Raji (cell line): Measurements from ENCODE around the gene IRX2.

ENCODE experiments used
- POLR2A ChIP-seq: IDR thresholded peaks from 2 replicates; pipeline ENCODE4 v1.6.1; 2011; ENCODE audit warnings: low read depth, low read length, control low read depth; ENCODE audit not compliant: insufficient read depth

Gene IRX2

DNA sequence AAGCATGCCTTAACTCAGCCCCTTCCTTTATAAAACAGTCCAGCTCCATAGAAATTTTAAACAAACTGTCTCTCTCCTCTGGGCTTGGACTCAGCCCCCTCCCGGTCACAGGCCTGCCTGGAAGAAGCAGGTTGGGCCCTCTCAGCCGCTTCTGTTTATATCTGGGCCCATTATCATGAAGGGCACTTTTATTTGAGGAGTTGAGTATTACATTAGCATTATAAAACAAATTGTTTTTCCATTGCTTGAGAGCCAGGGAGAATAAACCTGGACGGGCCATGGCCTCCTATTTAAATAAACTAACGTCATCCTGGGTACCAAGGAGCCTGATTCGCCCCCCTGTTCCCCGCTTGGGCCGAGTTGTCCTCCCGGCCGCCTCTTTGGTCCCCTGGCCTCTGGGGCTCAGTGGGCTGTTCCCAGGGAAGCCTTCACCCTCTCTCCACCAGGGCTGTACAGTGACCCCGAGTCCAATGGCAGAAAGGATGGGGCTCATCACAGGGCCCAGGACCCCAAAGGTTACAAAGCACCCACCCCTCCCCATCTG lies 13.2 kb downstream of the IRX2 start:
- no peak for TF ChIP-seq POLR2A

DNA sequence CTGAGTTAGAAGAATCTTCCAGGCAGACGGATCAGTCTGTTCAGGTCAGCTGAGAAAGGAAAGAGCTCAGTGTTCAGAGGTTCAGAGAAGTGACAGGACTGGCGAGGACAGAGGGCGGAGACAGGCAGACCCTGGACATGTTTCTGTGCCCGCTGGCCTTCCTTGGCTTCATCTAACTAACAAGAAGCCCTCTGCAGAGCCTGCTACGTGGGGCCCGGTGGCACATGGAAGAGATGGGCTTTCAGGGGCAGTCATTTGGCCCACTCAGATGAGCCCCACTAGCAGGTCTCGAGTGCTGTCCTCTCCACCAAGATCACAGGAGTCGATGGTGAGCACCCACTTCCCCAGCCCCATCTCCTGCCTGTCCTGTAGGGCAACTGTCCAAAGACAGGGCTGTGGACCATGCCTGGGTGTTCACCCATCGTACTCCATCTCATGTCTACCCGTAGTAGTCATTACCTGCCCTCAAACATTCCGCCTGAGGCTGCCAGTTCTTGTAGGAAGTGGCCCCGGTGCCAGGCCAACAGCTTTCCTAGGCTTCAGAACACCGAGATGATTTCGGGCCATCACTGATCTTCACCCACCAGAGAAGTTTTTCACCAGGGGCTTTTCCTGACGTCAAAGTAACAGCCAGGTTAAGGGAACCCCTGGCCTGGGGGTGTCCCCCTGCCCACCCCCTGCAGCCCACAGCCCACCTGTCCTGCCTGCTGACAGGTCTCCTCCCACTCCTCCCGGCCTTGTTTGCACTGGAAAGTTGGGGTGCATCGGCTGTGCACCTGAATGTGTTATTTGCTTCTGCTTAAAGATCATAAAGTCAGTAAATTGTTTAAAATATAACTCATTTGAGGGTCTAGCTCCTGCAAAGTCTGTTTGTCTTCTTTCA lies 14.0 kb downstream of the IRX2 start:
- TF ChIP-seq POLR2A, result no peak

DNA sequence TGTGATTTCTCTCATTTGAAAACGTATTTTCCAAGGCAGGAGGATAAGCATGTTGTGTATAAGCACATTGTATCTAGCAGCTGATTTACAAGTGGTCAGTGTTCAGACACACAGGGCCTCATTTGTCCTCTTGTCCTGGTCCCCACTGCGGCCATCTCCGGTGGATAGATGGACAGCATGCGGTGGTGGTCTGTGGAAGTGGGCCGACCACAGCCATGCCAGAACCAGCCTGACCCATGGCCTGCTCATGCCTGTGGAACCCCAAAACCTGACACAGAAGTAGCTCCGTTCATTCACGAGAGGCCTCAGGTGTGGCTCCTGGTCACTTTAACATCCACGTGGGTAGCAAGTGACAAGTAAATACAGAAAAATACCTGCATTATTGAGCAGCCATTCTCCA lies 14.6 kb downstream of the IRX2 start:
- no peak for TF ChIP-seq POLR2A

DNA sequence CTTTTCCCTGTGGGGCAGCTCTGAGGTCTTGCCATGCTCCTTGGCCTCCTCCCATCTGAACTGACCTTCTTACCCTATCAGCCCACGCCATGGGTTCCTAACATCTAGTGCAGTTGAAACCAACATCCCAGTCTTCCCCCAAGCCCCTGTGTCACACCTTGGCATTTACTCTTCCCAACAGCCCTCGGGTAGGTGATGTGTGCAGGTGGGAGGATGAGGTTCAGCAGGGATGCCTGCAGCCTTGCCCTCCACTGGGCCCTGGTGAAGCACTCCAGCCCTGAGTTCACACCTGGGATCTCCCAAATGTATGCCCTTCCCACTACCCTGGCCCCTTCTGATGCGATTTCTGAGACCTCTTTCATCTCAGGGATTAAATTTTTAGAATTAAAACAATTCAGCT lies 15.5 kb downstream of the IRX2 start:
- TF ChIP-seq POLR2A, result no peak

DNA sequence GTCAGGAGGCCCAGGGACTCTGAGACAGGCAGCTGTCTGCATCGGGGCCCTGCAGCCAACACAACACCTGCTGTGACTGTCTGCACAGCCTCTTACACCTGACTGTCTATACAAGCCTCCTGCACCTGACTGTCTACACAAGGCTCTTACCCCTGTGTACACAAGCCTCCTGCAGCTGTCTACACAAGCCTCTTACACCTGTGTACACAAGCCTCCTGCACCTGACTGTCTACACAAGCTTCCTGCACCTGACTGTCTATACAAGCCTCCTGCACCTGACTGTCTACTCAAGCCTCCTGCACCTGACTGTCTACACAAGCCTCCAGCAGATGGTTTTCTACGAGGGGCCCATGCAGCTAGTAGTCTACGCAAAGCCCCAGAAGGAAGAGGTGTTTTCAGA lies 18.6 kb downstream of the IRX2 start:
- no peak for TF ChIP-seq POLR2A

DNA sequence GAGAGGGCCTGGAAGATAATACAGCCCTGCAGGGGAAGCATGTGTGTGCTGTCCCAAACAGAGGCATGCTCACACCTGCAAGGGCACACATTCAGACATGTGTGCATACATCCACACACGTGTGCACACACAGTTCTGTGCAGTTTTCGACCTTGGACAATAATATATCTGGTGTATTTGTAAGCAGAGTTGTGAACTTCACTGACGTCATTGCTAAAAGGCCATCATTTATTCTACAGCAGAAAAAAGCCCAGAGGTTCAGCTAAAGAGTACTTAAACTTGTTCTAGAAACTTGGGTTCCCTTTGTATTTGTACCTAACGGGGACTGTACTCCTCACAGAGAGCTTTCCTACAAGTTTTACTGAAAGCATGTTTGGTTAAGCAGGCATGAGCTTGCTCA lies 19.5 kb downstream of the IRX2 start:
- no peak for TF ChIP-seq POLR2A

DNA sequence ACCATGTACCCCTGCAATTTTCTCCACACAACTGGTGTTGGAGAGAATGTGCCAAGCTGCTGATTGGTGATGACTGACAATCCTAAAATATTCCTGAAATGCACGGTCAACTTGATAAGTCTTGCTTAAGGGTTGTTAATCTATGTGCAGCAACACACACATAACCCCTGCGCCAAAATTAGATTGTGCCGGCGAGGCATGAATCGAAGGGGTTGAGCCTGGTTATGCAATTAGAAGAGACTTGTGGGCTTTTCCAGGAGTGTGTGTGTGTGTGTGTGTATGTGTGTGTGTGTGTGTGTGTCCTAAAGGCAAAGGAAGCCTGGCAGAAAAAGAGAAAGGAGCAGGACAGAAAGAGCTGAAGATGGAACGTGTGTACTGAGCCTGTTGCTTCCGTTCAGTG lies 22.3 kb downstream of the IRX2 start:
- TF ChIP-seq POLR2A, result no peak

DNA sequence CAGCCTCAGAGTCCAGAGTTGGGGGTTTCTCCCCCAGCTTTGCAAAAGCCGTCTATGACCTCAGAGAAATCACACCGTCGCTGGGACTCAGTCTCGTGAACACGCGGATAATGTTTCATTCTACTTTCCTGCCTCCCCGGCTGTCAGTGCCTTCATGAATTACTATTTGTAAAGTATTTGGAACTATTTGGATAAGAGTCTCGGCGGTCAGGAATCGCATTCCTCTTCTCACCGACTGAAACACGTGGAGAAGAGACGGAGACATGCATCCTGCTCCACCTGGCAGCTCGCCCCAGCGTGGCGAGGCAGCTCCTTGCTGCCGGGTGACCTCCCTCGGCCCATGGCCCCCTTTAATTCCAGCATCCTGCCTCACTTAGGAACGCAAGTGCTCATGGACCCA lies 23.9 kb downstream of the IRX2 start:
- TF ChIP-seq POLR2A, result no peak

DNA sequence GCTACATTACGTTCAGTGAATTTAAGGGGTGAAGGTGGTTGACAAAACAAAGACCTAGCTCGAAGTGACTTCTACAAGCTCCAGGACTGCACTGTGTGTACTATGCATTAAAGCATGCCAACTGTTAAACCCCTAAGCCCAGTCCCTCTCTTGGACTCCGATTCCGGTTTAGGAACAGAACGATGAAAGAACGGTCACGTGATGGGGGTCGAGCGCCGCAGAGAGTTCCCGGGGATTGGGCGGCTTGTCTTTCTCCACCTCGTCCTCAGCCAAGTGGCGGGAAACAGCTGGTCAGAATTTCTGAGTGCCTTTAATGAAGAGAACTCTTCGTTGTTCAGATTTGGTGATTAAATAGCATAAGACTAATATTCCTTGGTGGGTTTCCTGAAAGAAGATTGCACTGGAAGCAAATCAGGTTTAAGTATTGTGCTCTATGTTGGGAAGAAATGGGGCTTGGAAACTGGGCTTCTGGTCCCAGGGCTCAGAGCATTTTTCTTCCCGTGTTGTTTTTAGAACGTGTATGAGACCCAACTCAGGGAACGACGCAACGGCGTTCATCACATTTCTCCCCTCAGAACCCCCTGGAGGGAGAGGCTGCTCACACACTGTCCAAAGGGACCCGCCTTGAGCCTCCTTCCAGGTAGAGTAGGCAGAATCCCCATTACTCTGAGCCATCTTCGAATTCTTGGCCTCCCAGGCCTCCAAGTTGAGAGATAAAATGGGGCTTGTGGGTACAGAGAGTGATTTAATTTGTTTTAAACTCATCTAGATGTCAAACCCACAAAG lies 25.3 kb downstream of the IRX2 start:
- no peak for TF ChIP-seq POLR2A

DNA sequence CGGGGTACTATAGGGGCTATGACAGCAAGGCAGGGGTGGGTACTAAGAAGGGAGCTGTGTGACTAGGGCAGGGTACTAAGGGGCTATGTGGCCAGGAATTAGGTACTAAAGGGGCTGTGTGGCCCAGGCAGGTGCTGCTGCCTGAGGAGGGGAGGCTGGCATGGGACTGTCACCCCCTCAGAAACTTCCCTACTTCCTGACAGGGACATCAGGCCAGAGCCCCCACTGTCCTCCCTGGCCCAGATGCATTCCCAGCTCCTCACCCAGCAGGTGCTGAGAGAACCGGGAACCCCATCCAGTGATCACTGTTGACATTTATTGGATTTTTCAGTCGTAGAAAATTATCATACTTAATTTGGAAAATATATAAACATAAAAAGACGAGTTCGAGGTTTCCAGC lies 26.6 kb downstream of the IRX2 start:
- TF ChIP-seq POLR2A, result no peak

DNA sequence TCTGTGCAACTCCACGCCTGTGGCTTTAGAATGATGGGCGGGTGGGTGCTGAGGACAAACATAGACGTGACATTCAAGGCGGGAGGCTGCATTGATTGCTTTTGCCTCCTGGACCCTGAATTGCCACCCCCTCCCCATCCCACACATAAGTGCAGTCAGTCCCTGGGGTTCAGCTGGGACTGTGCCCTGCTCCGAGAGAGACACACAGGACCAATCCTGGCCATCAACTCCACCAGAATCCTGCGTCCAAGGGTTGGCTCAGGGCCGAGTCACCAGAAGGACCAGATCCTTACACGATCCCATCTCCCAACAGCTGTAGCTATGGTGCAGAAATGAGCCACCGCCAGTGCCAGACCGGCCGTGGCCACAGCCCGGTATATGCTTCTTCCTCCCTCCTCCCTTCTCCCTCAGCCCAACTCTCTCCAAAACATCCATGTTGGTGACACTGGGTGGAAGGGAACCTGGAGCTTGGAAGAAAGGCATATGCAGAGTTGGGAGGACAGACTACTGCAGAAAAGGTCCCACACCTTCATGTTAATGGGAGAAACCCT lies 27.4 kb downstream of the IRX2 start:
- no peak for TF ChIP-seq POLR2A

DNA sequence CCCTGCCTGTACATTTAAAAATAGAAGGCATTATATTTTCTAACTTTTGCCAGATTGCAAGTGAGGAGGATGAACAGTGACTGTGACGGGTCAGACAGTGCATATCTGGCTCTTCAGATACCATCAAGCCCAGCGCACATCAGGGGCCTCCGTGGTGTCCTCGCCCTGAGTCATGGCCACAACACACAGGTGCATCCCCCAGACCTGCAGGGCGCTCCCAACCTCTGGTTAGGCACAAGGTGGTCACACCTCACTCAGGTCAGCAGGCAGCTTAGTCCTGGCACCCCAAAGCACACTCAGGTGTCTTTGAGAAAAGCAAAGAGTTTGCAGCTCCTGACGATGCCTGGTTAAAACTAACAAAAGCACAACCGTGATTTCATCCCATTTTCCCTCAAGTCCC lies 28.6 kb downstream of the IRX2 start:
- TF ChIP-seq POLR2A, result no peak

DNA sequence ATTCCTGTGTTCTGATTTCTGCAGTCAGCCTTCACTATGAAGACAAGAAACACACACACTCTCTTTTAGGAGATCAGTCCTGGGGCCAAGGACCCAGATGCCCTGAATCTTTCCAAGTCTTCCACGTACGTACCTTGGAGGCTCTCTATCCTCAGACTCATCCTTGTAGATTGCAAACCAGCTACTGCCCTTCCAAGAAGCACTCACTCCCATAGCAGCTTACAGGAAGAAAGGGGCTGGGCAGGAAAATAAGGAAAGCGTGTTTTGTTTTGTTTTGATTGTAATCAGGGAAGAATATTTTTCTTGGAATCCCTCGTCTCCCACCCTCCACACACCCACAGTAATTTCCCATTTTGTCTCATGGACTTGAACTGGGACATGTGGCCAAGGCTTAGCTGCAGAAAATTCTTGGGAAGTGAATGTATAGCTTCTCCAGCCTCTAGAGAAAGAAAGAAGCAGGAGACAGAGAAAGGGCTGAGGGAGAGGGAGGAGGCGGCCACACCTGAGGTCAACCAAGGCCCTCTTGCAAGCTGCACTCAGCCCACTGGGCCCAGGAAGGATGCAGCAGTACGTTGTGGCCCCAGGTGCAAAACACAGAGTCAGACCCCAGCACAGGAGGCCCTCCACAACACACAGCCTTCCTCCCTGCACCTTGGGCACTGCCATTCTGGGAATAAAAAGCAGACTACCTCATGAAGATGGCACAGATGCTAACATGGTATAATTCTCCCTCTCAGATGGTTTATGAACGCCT lies 29.9 kb downstream of the IRX2 start:
- TF ChIP-seq POLR2A, result no peak

DNA sequence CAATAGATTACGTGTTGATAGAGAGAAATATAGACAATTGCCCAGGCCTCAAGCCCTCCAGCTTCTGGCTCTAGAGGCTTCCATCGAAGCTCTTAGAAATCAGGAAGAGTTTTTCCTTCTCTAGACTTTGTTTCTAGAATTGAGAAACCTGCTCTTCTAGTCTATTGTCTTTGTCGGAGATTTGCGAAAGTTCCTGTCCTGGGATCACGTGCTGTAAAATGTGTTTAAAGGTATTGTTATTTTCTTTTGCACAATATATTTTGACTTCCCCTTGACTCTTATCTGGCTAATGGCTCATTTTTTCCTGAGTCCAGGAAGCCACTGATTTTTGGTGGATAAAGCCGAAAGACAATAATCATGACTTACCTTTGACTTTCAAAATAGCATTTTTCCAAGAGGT lies 32.1 kb downstream of the IRX2 start:
- TF ChIP-seq POLR2A, result no peak

DNA sequence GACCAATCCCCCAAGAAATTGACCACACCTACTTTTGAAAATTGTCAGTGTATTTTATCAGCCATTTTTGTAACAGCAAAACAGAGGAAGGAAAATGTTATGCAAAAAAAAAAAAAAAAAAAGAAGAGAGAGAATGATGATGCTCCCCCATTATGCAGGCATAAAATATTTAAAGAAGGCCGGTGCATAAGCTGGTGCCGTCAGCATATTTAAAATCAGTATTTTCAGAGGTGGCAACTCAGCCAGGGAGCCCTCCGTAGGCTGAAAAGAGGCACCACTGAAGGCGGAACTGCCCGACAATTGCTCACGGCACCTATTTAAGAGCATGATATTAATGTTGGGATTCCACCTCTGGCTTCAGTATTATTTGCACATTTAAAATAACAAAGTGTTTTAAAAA lies 33.4 kb downstream of the IRX2 start:
- TF ChIP-seq POLR2A, result no peak
